Measurements from ENCODE around the gene NUDT16L1.

Gene NUDT16L1

DNA sequence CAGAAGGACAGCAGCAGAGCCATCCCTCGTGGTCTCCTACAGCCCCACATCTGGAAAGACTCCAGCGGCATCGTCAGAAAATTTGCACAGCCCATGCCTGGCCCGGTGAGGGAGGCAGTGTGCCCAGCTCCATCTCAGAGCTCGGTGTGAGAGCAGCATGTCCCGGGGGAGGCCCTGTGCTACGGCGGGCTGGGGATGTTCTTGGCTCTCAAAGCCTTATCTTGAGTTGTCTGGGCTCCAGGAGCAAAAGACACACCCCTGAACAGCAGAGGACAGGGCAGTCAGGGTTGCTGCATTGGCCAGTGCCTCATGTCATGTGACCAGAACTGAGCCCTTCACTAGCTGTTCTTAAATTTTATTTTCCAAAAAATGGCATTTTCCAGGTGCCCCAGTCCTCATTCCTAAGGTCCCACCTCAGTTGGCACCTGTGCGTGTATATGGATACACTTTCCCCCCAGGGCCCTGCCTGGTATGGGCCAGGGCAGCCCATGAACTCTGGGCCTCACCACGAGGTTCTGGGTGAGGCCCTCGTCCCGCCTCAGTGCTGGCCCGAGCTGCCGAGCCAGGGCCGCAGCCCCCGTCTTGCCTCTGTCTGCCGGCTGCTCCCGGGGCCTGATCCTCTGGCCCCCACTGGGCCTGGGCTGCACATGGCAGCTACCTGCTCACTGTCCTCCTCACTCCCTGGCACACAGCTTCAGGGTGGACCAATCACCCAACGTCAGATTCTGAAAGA is 3.0 kb downstream of the NUDT16L1 start:
- no peak for DNase-seq

GRCh38 chr16:4696905-4697847 is 3.8 kb downstream of the NUDT16L1 start:
- DNase-seq = no peak

GRCh38 chr16:4697848-4698291 is 4.5 kb downstream of the NUDT16L1 start:
- DNase-seq = no peak

DNA sequence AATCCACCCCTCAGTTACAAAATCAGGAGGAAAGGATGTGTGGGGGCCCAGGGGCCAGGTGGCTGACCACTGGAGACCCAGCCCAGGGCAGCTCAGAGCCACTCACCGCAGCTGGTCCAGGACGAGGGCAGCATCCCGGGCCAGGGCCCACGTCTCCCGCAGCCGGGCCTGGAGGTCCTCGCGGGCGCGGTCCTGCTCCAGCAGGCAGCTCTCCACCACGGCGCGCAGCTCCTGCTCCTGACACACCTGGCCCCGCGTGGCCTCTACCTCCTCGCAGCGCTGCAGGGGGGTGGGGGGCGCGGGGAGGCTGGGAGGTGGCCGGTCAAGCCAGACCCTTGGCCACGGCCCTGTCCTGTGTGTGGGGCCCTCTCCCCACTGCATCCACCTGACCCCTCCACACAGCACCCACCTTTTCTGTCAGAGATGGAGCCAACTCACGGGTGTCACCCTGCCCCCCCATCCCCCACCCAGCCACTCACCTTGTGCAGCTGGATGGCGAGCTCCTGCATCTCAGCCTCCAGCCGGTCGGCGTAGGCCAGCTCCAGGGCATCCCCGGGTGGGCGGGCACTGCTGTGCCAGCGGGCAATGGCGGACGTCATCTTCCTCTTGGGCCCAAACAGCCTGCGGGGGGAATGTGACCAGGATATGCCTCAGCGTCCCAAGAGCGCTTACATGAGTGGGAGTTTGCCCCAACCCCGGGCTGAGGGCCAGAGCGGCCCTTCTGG is 5.1 kb downstream of the NUDT16L1 start:
- no peak for DNase-seq

DNA sequence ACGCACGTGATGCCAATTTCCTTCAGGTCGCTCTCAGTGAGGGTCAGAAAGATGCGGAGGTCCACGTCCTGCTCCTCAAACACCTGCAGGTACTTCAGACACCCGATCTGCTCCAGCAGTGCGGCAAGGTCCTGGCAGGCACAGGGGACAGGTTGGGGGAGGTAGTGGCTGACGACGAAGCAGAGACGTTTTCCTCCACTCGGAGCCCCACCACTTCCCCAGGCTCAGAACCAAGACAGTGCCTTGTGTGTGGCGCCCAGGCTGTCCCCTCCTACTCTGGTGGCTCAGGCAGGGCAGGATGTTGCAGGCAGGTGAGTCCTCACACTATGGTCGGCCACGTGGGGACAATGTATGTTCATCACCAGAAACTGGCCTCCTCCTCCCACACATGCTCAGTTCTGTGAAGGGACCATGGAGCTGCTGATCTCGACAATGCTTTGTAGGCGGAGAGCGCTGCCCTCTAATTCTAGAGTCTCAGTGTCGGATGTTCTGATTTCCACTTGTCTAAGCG is 5.7 kb downstream of the NUDT16L1 start:
- no peak for DNase-seq

- no peak for DNase-seq
Measured at GRCh38 chr16:4700380-4700996, 7.1 kb downstream of the NUDT16L1 start.

DNA sequence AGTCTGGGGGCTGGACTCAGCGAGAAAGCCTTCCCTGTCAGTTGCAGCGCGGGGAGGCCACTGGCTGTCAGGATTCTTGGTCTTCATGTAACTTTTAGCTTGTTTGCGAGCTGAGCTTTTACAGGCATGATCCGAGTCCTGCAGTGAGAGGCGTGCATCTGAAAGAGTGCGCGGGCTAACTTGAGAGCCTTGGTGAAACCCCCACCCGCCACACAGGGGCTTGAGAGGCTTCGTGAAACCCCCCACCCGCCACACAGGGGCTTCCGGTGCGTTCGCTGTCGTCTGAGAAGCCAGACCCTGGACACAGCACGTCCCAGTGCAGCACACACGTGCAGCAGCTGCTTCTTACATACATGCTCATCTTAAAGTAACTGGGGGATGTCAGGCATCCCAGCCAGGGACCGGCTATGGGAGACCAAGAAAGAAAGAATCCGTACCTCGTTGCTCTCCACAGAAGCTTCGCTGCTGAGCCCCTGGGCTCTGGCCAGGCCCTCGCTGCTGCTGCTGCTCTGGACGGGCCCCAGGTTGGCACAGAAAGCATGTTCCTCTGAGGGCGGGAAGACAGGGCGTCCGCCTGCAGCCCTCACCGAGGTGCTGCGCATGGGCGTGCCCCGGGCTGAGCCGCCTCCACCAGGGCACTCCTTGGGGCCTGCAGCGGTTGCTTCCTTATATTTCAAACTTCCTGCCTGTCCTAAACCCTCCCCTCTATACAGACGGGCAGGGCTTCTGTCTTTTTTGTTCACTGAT is 7.8 kb downstream of the NUDT16L1 start:
- DNase-seq = no peak

GRCh38 chr16:4701791-4702465 is 8.6 kb downstream of the NUDT16L1 start:
- DNase-seq = no peak

- DNase-seq = no peak
Measured at GRCh38 chr16:4702466-4702808, 9.1 kb downstream of the NUDT16L1 start.

- no peak for DNase-seq
Measured at GRCh38 chr16:4703906-4704305, 10.5 kb downstream of the NUDT16L1 start.

DNA sequence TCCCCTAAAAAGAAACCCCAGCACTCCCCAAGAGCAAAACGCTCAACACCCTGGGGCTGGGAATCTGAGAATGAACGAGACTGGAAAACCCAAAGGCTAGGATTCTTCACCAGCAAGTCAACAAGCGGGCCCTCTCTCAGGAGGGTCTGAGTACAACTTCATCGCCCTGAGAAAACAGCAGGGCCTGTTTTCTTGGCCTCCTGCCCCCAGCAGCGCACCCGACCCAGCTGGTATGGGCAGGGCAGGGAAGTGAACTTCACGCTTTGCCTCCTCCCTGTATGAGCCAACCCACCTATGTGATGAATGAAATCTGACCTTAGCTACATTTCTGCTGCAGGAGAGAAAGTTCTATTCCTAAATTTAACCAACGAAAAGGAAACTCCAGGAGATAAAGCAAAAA is 11.1 kb downstream of the NUDT16L1 start:
- no peak for DNase-seq

DNA sequence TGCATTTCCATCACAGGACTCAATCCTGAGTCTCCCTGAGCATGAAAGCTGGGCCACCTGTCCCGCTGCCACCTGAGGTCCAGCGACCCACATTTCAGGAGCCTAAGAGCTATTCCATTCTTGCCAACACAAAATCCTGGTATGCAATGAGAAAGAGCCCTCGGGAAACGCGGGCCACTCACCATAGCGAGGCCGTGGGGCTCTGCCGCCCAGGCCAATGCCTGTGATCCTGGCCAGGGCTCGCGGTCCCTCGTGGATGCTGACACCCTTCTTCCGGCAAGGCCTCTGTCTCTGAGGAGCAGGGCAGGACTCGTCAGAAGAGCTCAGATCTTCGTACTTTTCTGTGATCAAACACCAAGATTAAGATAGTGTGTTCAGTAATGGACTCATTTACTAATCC is 11.6 kb downstream of the NUDT16L1 start:
- DNase-seq = no peak

DNA sequence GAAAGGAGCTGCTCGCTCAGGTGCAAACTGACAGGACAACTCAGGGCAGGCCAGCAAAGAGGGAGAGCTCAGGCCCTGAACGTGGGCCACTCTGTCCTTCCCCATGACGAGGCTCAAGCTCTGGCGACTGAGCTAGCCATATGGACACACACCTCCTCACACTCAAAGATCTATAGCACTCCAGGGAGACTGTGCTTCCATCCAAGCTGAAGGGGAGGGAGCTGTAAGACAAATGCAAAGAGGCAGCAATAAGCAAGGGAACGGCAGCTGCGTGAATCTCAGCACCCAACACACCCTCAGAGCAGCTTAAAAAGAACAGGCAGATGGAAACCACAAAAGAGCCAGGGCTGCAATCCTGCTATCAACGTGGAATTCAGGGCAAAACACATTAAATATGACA is 13.5 kb downstream of the NUDT16L1 start:
- no peak for DNase-seq

- DNase-seq = no peak
Measured at GRCh38 chr16:4709481-4709880, 16.1 kb downstream of the NUDT16L1 start.

GRCh38 chr16:4713663-4714501 is 20.5 kb downstream of the NUDT16L1 start:
- no peak for DNase-seq

DNA sequence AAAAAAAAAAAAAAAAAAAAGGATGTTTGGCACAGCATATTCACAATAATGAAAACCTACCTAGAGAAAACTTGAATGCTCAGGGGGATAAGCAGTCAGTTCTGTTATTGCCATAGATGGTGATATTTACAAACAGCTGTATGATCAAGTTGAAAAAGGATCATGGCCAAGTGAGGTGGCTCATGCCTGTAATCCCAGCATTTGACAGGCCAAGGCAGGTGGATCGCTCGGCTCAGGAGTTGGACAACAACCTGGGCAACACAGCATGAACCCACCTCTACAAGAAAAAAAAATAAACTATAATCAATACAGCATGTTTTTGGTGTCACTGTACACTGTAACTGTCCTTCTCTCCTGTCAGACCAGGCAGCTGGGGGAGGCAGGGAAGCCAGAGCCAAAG is 21.6 kb downstream of the NUDT16L1 start:
- no peak for DNase-seq

GRCh38 chr16:4718466-4718865 is 25.1 kb downstream of the NUDT16L1 start:
- DNase-seq = no peak

- DNase-seq = no peak
Measured at GRCh38 chr16:4723071-4723767, 29.9 kb downstream of the NUDT16L1 start.

GRCh38 chr16:4724661-4725270 is 31.4 kb downstream of the NUDT16L1 start:
- DNase-seq = no peak
